Lower leg skin (tissue), 3 donors: ENCODE measurements around the gene C9orf50.

Experiments used
- CTCF ChIP-seq, 3 donors: fragments of 450-650 bp; IDR thresholded peaks; one replicate each; pipeline ENCODE4 v1.5.1; 2016; ENCODE audit warnings: antibody characterized with exemption in 3 of 3, mild to moderate bottlenecking in 3 of 3, moderate library complexity in 2 of 3
- POLR2A ChIP-seq, 2 donors: fragments of 450-650 bp; IDR thresholded peaks; one replicate each; pipeline ENCODE4 v1.6.1; 2016 to 2017; ENCODE audit warnings: antibody characterized with exemption in 2 of 2, mild to moderate bottlenecking in 1 of 2, moderate library complexity in 1 of 2

GRCh38 chr9:129581505-129582189 is 39.3 kb downstream of the C9orf50 start:
- TF ChIP-seq CTCF (IDR thresholded peaks at IDR 0.05) (no peak), POLR2A (IDR thresholded peaks at IDR 0.05) (no peak)
